Endothelial cell of umbilical vein (primary cell): ENCODE results near the gene UBE3B. TPM values are rescaled to one million over a fixed set of nuclear protein-coding genes. Genes with fewer than 3 reads are reported as not detected.

Experiments
- BruUV-seq: library from RNA; stranded (reverse); fragments of 400-500 nt; replicated peaks from 2 replicates; lab custom pipeline; 2021; lab: Mats Ljungman, UMichigan
- CTCF ChIA-PET: fragments of 300-600, 350-600 bp; sonication (Branson Sonifier 250); formaldehyde crosslinking; loops from one replicate; lab custom pipeline; 2021; ENCODE audit warnings: antibody characterized with exemption, inconsistent platforms; lab: Charles Lee
- POLR2A ChIA-PET: fragments of 300-600, 350-600 bp; sonication (Branson Sonifier 250); formaldehyde crosslinking; loops from one replicate; lab custom pipeline; 2021; ENCODE audit warnings: antibody characterized with exemption, inconsistent platforms; lab: Charles Lee
- DNase-seq: peaks from one replicate; pipeline ENCODE4 v3.0.0-alpha.2; 2011; ENCODE audit warnings: low read depth, low spot score
- FAIRE-seq: peaks from 2 replicates; lab custom pipeline; 2011; peaks lifted over from hg19 to GRCh38; lab: Jason Lieb, UNC
- H2AFZ ChIP-seq: 2 replicates; pipeline ENCODE4 v1.6.0; 2012; ENCODE audit warnings: low read depth, low read length, control low read depth, inconsistent platforms
- H3K27ac ChIP-seq: 2 replicates; pipeline ENCODE4 v1.5.1; 2011; ENCODE audit warnings: low read depth, mild to moderate bottlenecking, control low read depth, low read length, moderate library complexity; ENCODE audit not compliant: insufficient read depth
- H3K27me3 ChIP-seq, 2 experiments: 2 replicates each; pipeline versions ENCODE4 v1.6.0 to v1.6.1; 2011; ENCODE audit warnings: low read length in 2 of 2, mixed read lengths in 1 of 2; ENCODE audit not compliant: control insufficient read depth in 2 of 2, insufficient read depth in 2 of 2
- H3K36me3 ChIP-seq, 2 experiments: 2 replicates in 1 of 2; 3 replicates in 1 of 2; pipeline ENCODE4 v1.5.1; 2011; ENCODE audit warnings: low read length in 2 of 2, mild to moderate bottlenecking in 1 of 2, moderate library complexity in 1 of 2; ENCODE audit not compliant: control insufficient read depth in 2 of 2, insufficient read depth in 2 of 2; ENCODE audit errors: extremely low read depth in 1 of 2
- H3K4me1 ChIP-seq: 3 replicates; pipeline ENCODE4 v1.5.1; 2011; ENCODE audit warnings: mild to moderate bottlenecking, low read length; ENCODE audit not compliant: control insufficient read depth, insufficient read depth; ENCODE audit errors: extremely low read depth
- H3K4me2 ChIP-seq: 2 replicates; pipeline ENCODE4 v1.6.1; 2011; ENCODE audit warnings: low read length, control low read depth, mixed read lengths; ENCODE audit not compliant: insufficient read depth
- H3K4me3 ChIP-seq, 3 experiments: fragments of 200-600 bp in 1 of 3; sonication (generic), shearing (Covaris generic) in 1 of 3; replicated peaks in 1 of 3; 2 replicates each; pipeline ENCODE4 v1.5.1; 2011 to 2016; ENCODE audit warnings: control low read depth in 3 of 3, low read length in 3 of 3, mild to moderate bottlenecking in 2 of 3, inconsistent platforms in 1 of 3, low read depth in 1 of 3, moderate library complexity in 1 of 3; ENCODE audit not compliant: insufficient read depth in 1 of 3
- H3K79me2 ChIP-seq: 2 replicates; pipeline ENCODE4 v1.6.0; 2012; ENCODE audit warnings: low read length, inconsistent platforms; ENCODE audit not compliant: control insufficient read depth, insufficient read depth
- H3K9ac ChIP-seq: replicated peaks from 2 replicates; pipeline ENCODE3; 2011; ENCODE audit warnings: low read length, control low read depth; ENCODE audit not compliant: insufficient read depth; ENCODE audit errors: extremely low read depth
- H3K9me1 ChIP-seq: replicated peaks from 3 replicates; pipeline ENCODE4 v1.6.0; 2011; ENCODE audit warnings: mild to moderate bottlenecking, low read length; ENCODE audit not compliant: control insufficient read depth, insufficient read depth; ENCODE audit errors: extremely low read depth
- H3K9me3 ChIP-seq: replicated peaks from 2 replicates; pipeline ENCODE4 v1.5.1; 2012; ENCODE audit warnings: low read length, inconsistent platforms; ENCODE audit not compliant: control insufficient read depth, insufficient read depth
- H4K20me1 ChIP-seq: replicated peaks from 2 replicates; pipeline ENCODE3; 2011; ENCODE audit warnings: mild to moderate bottlenecking, low read length; ENCODE audit not compliant: control insufficient read depth, insufficient read depth; ENCODE audit errors: extremely low read depth
- EZH2 ChIP-seq: IDR thresholded peaks from 2 replicates; pipeline ENCODE4 v1.6.1; 2012; ENCODE audit warnings: borderline replicate concordance, low read depth, mild to moderate bottlenecking, moderate library complexity, low read length, inconsistent platforms; ENCODE audit not compliant: severe bottlenecking
- FOS ChIP-seq: IDR thresholded peaks from 2 replicates; pipeline ENCODE4 v1.6.1; 2011; ENCODE audit warnings: mild to moderate bottlenecking, low read length, moderate library complexity, borderline replicate concordance; ENCODE audit not compliant: insufficient read depth
- GATA2 ChIP-seq: IDR thresholded peaks from 2 replicates; pipeline ENCODE4 v1.7.0; 2011; ENCODE audit warnings: low read depth, mild to moderate bottlenecking, moderate library complexity, mixed read lengths, low read length; ENCODE audit not compliant: insufficient read length, insufficient read depth
- JUN ChIP-seq: IDR thresholded peaks from 2 replicates; pipeline ENCODE4 v1.6.1; 2011; ENCODE audit warnings: borderline replicate concordance, low read depth; ENCODE audit not compliant: insufficient read length, insufficient read depth
- MYC ChIP-seq: IDR thresholded peaks from one replicate; pipeline ENCODE4 v1.6.1; 2011; ENCODE audit warnings: mild to moderate bottlenecking, low read depth, low read length
- POLR2A ChIP-seq: IDR thresholded peaks from 2 replicates; pipeline ENCODE4 v1.6.1; 2012; ENCODE audit warnings: low read depth, mild to moderate bottlenecking, control low read depth, low read length
- POLR2AphosphoS5 ChIP-seq: IDR thresholded peaks from 2 replicates; pipeline ENCODE4 v1.6.1; 2012; ENCODE audit warnings: low read depth, mild to moderate bottlenecking, control low read depth, low read length, moderate library complexity; ENCODE audit not compliant: insufficient read depth
- dilution Hi-C: fragments of 300-500 bp; cut with MboI; formaldehyde crosslinking; loops from one replicate; pipeline ENCODE4 v1.15.0; 2019; ENCODE audit warnings: low sequenced_read_pairs; ENCODE audit not compliant: extremely low pct_ligation_motif_present
- intact Hi-C: fragments of 100-400 bp; cut with micrococcal nuclease; formaldehyde crosslinking; loops from one replicate; pipeline ENCODE4 v1.10.0; 2022
- polyA plus RNA-seq, 4 experiments: library from polyadenylated mRNA; depleted of rRNA in 3 of 4; stranded (reverse) in 3 of 4; unstranded in 1 of 4; fragments of >200 nt; gene quantifications; 2 replicates each; pipeline versions ENCODE4 v1.2.1 to v1.2.3, GENCODE V29; 2011 to 2012; ENCODE audit warnings: missing spikeins in 1 of 4
- total RNA-seq: library from RNA; stranded (reverse); gene quantifications from 2 replicates; pipeline ENCODE4 v1.2.3, GENCODE V29; 2021
- TF ChIP-seq, protein P1 (sequence below), 2 donors: IDR thresholded peaks; 1 replicate in 1 of 2; 2 replicates in 1 of 2; pipeline ENCODE4 v1.5.1; 2011; ENCODE audit warnings: low read length in 2 of 2, mild to moderate bottlenecking in 2 of 2, moderate library complexity in 2 of 2, control low read depth in 1 of 2, inconsistent platforms in 1 of 2, low read depth in 1 of 2; ENCODE audit not compliant: insufficient read depth in 1 of 2; ENCODE audit errors: extremely low read depth in 1 of 2
- TF ChIP-seq, protein P2 (sequence below): IDR thresholded peaks from 2 replicates; pipeline ENCODE4 v1.6.1; 2011; ENCODE audit not compliant: insufficient read depth, insufficient read length

Gene UBE3B
- total and polyA plus RNA-seq, 2 donors (not counting 3 experiments of a cell fraction or from before 2014, with no cell fraction given), result 24.9 to 40.8 TPM

DNA sequence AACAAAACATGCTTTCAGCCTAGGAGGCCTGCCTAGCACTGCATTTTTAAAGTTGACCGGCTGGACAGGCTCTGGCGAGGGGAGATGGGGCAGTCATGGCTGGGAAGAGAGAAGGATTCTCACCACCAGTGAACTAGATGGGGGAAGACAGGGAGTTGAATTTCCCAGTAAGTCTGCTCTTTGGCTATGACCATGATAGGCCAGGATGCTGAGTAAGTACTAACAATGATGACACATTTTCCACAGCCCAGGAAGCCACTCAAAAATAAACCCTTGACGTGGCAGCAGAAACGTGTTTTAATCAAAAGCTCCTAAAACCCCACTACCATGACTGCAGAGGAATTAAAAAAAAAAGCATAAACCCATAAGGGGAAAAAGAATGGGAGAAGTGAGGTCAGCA is 19.3 kb upstream of the UBE3B start:
- FAIRE-seq (peak; percentile 43), DNase-seq (peak; percentile 59)
- dilution Hi-C loops (no loop called here), intact Hi-C loops (loop anchor here (1.0 kb wide), 1 partner anchor 10 kb away; no protein-coding TSS in a partner anchor)
- POLR2A ChIA-PET, result no interaction called here
- H3K9me1 ChIP-seq, result no peaks in the 10 kb centered on the region
- TF ChIP-seq, protein P1, sequence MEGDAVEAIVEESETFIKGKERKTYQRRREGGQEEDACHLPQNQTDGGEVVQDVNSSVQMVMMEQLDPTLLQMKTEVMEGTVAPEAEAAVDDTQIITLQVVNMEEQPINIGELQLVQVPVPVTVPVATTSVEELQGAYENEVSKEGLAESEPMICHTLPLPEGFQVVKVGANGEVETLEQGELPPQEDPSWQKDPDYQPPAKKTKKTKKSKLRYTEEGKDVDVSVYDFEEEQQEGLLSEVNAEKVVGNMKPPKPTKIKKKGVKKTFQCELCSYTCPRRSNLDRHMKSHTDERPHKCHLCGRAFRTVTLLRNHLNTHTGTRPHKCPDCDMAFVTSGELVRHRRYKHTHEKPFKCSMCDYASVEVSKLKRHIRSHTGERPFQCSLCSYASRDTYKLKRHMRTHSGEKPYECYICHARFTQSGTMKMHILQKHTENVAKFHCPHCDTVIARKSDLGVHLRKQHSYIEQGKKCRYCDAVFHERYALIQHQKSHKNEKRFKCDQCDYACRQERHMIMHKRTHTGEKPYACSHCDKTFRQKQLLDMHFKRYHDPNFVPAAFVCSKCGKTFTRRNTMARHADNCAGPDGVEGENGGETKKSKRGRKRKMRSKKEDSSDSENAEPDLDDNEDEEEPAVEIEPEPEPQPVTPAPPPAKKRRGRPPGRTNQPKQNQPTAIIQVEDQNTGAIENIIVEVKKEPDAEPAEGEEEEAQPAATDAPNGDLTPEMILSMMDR (IDR thresholded peaks at IDR 0.05; ENCODE audit: extremely low read depth in 1 of 2, insufficient read depth in 1 of 2, low read depth in 1 of 2, low read length in 2 of 2), result no peak
- TF ChIP-seq GATA2 (no peak), EZH2 (no peak), FOS (peak; percentile 48), MYC (no peak), POLR2AphosphoS5 (no peak), POLR2A (no peak), JUN (peak; percentile 36)
- TF ChIP-seq, protein P2, sequence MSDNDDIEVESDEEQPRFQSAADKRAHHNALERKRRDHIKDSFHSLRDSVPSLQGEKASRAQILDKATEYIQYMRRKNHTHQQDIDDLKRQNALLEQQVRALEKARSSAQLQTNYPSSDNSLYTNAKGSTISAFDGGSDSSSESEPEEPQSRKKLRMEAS, result no peak
- H3K27me3 ChIP-seq, result no peaks in the 10 kb centered on the region
- no peak overlapping the region for H2AFZ ChIP-seq
- peak overlapping the region; percentile 27 for H3K4me2 ChIP-seq
- H3K79me2 ChIP-seq, result peaks cover 54% of the 10 kb centered on the region
- no peaks in the 10 kb centered on the region for H3K9me3 ChIP-seq
- H3K4me3 ChIP-seq, result no peak overlapping the region
- no peaks in the 10 kb centered on the region for H4K20me1 ChIP-seq
- no peak overlapping the region for H3K9ac ChIP-seq
- peaks cover 22 to 45% of the 10 kb centered on the region in 2 experiments for H3K36me3 ChIP-seq
- H3K27ac ChIP-seq, result peak overlapping the region; percentile 50
- BruUV-seq, result no TSS peak
- H3K4me1 ChIP-seq, result peaks cover 53% of the 10 kb centered on the region
- CTCF ChIA-PET, result interaction anchor here (0.8 to 2.2 kb wide), 5 partner anchors 8 to 30 kb away, joined by 3 to 10 read pairs (median 6); no protein-coding TSS in a partner anchor
